Neutrophil (primary cell): ENCODE data around the gene MSANTD2.

ENCODE experiments used
- H3K27ac ChIP-seq: fragments of 200-600 bp; sonication (generic); 2 replicates; pipeline ENCODE4 v1.5.1; 2016; ENCODE audit warnings: mild to moderate bottlenecking, moderate library complexity
- H3K27me3 ChIP-seq: fragments of 200-600 bp; sonication (generic); 2 replicates; pipeline ENCODE4 v1.6.0; 2016; ENCODE audit warnings: mild to moderate bottlenecking
- H3K36me3 ChIP-seq: fragments of 200-600 bp; sonication (generic); 2 replicates; pipeline ENCODE4 v1.5.1; 2017
- H3K4me1 ChIP-seq, 2 experiments: fragments of 200-600 bp in 1 of 2; sonication (generic) in 1 of 2; 1 replicate in 1 of 2; 2 replicates in 1 of 2; pipeline versions ENCODE4 v1.5.1 to v1.6.1; 2013 to 2016; ENCODE audit warnings: low read depth in 1 of 2, low read length in 1 of 2, mild to moderate bottlenecking in 1 of 2, moderate library complexity in 1 of 2; ENCODE audit not compliant: control insufficient read depth in 1 of 2, insufficient read depth in 1 of 2
- H3K4me3 ChIP-seq, 2 experiments: fragments of 200-600 bp in 1 of 2; sonication (generic) in 1 of 2; 1 replicate in 1 of 2; 2 replicates in 1 of 2; pipeline ENCODE4 v1.5.1; 2013 to 2016; ENCODE audit warnings: low read depth in 1 of 2, low read length in 1 of 2, mild to moderate bottlenecking in 1 of 2, moderate library complexity in 1 of 2
- H3K9me3 ChIP-seq: fragments of 200-600 bp; sonication (generic); 2 replicates; pipeline ENCODE4 v1.5.1; 2016
- TF ChIP-seq, protein P1 (sequence below): fragments of 200-600 bp; sonication (generic); IDR thresholded peaks from 2 replicates; pipeline ENCODE4 v1.5.1; 2016; ENCODE audit warnings: antibody characterized with exemption

Gene MSANTD2

DNA sequence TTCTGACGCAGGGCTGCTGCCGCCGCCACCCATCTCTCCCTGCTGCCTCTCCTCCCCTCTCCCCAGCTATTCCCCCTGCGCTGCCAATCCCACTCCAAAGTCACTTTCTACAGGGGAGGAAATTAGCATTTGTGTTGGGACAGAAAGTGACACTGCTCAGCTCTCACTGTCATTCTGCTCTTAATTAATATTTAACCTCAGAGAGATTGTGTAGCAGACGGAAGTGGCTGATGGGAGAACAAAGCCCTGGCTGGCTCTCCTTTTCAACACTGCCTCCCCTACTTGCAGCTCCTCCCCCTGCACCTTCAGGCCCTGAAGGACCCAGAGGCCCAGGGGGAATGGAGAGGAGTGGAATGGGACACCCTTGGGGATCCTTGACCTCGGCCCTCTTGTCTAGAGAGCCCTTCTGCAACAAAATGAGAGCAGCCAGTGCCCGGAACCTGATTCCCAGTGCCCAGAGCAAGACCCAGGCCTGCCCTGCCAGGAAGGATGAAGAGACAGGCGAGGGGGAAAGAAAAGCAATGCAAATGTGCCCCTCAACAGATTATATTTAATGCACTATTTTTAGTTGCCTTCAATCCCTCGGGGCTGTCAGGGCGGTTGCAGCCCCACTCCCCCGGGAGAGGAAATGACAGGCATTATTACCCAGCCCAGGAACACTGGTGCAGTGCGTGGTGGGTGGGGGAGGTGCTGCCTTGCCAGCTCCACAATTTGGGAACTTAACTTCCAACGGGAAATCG, 75.1 kb downstream of the MSANTD2 start:
- Histone ChIP-seq H3K36me3 (no peaks in the 10 kb centered on the region), H3K27ac (no peak overlapping the region), H3K4me1 (peaks cover 0 to 4% of the 10 kb centered on the region in 2 experiments), H3K4me3 (no peak overlapping the region), H3K27me3 (peaks cover 55% of the 10 kb centered on the region), H3K9me3 (no peaks in the 10 kb centered on the region)
- TF ChIP-seq, protein P1, sequence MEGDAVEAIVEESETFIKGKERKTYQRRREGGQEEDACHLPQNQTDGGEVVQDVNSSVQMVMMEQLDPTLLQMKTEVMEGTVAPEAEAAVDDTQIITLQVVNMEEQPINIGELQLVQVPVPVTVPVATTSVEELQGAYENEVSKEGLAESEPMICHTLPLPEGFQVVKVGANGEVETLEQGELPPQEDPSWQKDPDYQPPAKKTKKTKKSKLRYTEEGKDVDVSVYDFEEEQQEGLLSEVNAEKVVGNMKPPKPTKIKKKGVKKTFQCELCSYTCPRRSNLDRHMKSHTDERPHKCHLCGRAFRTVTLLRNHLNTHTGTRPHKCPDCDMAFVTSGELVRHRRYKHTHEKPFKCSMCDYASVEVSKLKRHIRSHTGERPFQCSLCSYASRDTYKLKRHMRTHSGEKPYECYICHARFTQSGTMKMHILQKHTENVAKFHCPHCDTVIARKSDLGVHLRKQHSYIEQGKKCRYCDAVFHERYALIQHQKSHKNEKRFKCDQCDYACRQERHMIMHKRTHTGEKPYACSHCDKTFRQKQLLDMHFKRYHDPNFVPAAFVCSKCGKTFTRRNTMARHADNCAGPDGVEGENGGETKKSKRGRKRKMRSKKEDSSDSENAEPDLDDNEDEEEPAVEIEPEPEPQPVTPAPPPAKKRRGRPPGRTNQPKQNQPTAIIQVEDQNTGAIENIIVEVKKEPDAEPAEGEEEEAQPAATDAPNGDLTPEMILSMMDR: no peak

DNA sequence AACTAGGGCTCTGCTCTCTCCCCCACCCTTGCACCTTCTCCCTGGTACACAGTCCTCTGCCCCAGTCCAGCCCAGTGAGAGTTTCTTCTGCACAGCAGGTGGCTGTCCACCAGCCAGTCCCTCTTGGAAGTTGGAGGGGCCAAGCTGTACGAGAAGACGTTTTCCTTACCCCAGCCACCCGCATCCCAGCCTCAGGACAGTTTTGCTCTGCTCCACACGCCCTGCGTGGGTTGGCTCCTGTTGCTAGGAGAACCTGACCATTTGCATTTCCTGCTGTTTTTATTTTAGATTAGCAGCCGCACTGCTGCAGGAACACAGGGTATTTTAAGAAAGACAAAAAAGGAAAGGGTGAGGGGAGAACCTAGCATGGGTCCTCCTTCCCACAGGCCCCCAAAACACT, 78.0 kb downstream of the MSANTD2 start:
- H3K4me3 ChIP-seq: no peak overlapping the region
- peaks cover 85% of the 10 kb centered on the region for H3K27me3 ChIP-seq
- no peaks in the 10 kb centered on the region for H3K36me3 ChIP-seq
- H3K27ac ChIP-seq: no peak overlapping the region
- no peaks in the 10 kb centered on the region for H3K4me1 ChIP-seq
- no peaks in the 10 kb centered on the region for H3K9me3 ChIP-seq
- TF ChIP-seq, protein P1: no peak

GRCh38 chr11:124719534-124719933, 80.7 kb downstream of the MSANTD2 start:
- H3K4me1 ChIP-seq: no peaks in the 10 kb centered on the region
- H3K27me3 ChIP-seq: peaks cover 90% of the 10 kb centered on the region
- no peaks in the 10 kb centered on the region for H3K36me3 ChIP-seq
- no peaks in the 10 kb centered on the region for H3K9me3 ChIP-seq
- H3K27ac ChIP-seq: no peak overlapping the region
- TF ChIP-seq, protein P1: no peak
- no peak overlapping the region for H3K4me3 ChIP-seq

DNA sequence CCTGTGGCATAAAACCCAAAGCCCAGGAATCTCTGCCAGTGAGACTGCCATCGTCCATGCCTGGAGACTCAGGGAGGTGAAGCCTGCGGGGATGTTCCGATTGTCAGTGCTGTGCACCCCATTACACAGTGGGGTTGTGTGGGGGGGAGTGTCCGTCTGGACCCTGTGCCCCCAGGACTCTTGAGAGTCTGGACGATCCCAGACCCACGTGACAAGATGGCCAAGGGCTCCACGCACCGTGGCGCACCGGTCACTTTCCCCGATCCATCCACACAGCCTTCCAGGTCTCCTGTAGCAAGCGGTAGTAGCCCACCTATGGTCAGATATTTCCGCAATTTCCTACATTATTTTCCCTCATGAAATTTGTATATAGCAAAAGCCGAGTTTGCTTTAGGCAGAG, 81.4 kb downstream of the MSANTD2 start:
- Histone ChIP-seq H3K27me3 (peaks cover 86% of the 10 kb centered on the region), H3K4me3 (no peak overlapping the region)

DNA sequence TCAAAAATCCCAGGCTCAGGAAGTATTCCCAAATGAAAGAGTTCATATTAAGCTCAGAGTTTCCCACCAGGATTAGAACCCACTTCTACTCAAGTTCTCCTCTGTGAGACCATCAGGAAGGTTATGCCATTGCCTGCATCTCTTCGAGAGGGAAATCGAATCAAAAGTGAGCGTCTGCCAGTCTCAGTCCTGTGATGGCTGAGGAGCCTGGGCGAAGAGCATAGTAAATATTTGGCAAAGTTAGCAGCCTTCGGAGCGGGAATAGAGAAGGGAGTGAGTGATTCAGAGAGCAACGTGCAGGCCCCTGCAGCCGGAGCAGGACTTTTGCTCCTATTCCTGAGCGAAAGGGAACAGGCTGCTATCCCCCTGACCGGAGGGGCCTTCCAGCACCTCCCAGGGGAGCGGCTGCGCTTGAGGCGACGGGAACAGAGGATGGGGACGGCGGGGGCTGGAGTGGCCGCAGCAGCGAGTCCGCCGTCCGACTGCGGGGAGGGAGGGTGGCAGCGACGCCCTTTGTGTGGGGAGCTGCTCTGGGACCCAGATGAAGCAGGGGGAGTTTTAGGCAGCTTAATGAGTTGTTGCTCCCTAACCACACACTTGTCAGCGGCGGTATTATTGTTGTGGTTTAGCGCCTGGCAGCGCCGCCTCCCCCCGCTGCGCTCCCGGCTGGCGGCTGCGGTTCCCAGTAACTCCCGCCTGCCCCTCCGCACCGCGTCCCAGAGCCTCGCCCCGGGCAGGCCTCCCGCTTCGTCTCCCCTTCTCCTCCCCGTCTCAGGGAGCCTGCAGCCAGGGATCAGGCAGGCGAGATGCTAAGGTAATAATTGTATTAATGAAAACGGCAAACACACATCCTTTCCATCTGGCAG, 82.2 kb downstream of the MSANTD2 start:
- Histone ChIP-seq H3K27ac (no peak overlapping the region), H3K36me3 (no peaks in the 10 kb centered on the region), H3K27me3 (peaks cover 79% of the 10 kb centered on the region), H3K9me3 (no peaks in the 10 kb centered on the region), H3K4me3 (no peak overlapping the region), H3K4me1 (no peaks in the 10 kb centered on the region)
- TF ChIP-seq, protein P1: no peak

More for the DNA sequence above, 81.4 kb downstream of the MSANTD2 start:
- TF ChIP-seq, protein P1: no peak
- H3K4me1 ChIP-seq: no peaks in the 10 kb centered on the region
- H3K36me3 ChIP-seq: no peaks in the 10 kb centered on the region
- H3K9me3 ChIP-seq: no peaks in the 10 kb centered on the region
- no peak overlapping the region for H3K27ac ChIP-seq
